Measurements from ENCODE around the gene HELT. TPM values are rescaled to one million over a fixed set of nuclear protein-coding genes. Genes with fewer than 3 reads are reported as not detected.
A peak's percentile ranks its signal among the peaks of the same experiment; 100 is the strongest.
"Not testable (repeated sequence)": the region's sequence is repeated elsewhere in the genome, so short reads cannot be mapped to it uniquely, and the experiment has no call there.

The HELT gene
- total and polyA plus RNA-seq, 4 donors: not detected

DNA sequence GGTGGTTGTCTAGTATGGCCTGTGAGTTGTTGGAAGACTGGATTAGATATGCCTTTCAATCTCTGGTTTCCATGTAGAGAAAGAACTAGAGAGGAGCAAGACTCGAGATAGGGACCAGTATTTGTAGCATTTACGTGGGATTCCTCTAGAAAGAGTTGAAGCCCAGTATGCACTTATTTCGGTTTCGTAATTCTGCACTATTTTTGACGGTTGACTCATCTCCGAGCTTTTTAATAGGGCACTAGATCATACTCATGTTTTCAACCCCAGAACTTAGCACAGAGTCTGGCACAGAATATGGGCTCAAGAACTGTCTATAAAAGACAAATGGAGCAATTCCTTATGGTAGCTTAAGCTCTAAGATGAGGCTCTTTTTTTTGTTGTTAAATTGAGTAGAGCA lies 15.7 kb downstream of the HELT start:
- no peaks in the 10 kb centered on the region for H3K9me3 ChIP-seq (ENCODE audit: control insufficient read depth, insufficient read depth, low read length)
- H3K36me3 ChIP-seq (ENCODE audit: control insufficient read depth, insufficient read depth, low read length): no peaks in the 10 kb centered on the region
- DNase-seq (ENCODE audit: low read depth in 4 of 6, low spot score in 6 of 6): no peak
- no peaks in the 10 kb centered on the region for H3K4me1 ChIP-seq (ENCODE audit: control insufficient read depth, insufficient read depth, low read length)
- no peak overlapping the region for H3K4me3 ChIP-seq (ENCODE audit: low read depth, low read length)
- peaks cover 23% of the 10 kb centered on the region for H3K27me3 ChIP-seq (ENCODE audit: control insufficient read depth, insufficient read depth, low read length)
- no peak overlapping the region for H3K27ac ChIP-seq (ENCODE audit: low read depth, low read length)
- WGBS (ENCODE audit: insufficient coverage): 96% methylated on average over 4 of the region's 6 CpGs

DNA sequence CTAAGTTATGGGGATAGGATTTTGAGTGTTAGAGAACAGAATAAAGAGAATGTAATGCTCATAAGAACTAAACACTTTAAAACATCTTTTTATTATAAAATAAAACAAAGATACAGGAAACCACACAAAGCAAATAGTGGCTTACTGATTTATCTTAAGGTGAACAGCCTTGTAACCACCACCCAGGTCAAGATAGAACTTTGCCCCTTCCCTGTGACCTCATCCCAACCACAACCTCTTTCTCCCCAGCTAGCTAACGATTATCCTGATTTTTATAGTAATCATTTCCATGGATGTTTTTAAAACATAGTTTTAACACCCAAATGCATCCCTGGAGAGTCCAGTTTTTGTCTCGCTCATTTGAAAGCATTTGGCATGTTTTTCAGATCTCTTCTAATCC lies 17.0 kb downstream of the HELT start:
- Histone ChIP-seq H3K36me3 (ENCODE audit: control insufficient read depth, insufficient read depth, low read length) (no peaks in the 10 kb centered on the region), H3K4me3 (ENCODE audit: low read depth, low read length) (no peak overlapping the region), H3K9me3 (ENCODE audit: control insufficient read depth, insufficient read depth, low read length) (no peaks in the 10 kb centered on the region), H3K27ac (ENCODE audit: low read depth, low read length) (no peak overlapping the region), H3K4me1 (ENCODE audit: control insufficient read depth, insufficient read depth, low read length) (no peaks in the 10 kb centered on the region), H3K27me3 (ENCODE audit: control insufficient read depth, insufficient read depth, low read length) (peaks cover 20% of the 10 kb centered on the region)
- WGBS (ENCODE audit: insufficient coverage): no CpG with 5 or more reads among the region's 2 CpGs
- no peak for DNase-seq (ENCODE audit: low read depth in 4 of 6, low spot score in 6 of 6)

DNA sequence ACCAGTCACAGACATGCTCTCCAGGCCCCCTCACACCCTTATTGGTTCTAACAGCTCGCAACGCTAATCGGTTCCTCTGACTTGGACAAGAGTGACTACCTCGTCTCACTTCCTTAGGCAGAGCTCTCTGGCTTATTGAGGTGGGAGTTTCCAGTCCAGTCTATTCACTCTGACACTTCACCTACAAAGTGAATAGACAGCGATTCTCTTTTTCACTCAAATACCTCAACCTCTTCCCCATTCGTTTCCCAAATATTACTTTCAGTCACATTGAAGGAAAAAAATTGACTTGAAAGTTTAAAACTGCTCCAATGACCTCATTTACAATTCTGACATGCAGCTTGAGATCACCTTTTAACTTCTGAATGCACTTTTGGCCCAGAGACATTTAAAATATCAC lies 17.7 kb downstream of the HELT start:
- Histone ChIP-seq H3K36me3 (ENCODE audit: control insufficient read depth, insufficient read depth, low read length) (no peaks in the 10 kb centered on the region), H3K4me3 (ENCODE audit: low read depth, low read length) (no peak overlapping the region), H3K27ac (ENCODE audit: low read depth, low read length) (no peak overlapping the region), H3K9me3 (ENCODE audit: control insufficient read depth, insufficient read depth, low read length) (no peaks in the 10 kb centered on the region), H3K27me3 (ENCODE audit: control insufficient read depth, insufficient read depth, low read length) (peaks cover 20% of the 10 kb centered on the region), H3K4me1 (ENCODE audit: control insufficient read depth, insufficient read depth, low read length) (no peaks in the 10 kb centered on the region)
- no CpG with 5 or more reads among the region's 6 CpGs for WGBS (ENCODE audit: insufficient coverage)
- DNase-seq (ENCODE audit: low read depth in 4 of 6, low spot score in 6 of 6): no peak

- Histone ChIP-seq H3K27me3 (ENCODE audit: control insufficient read depth, insufficient read depth, low read length) (peaks cover 16% of the 10 kb centered on the region), H3K4me1 (ENCODE audit: control insufficient read depth, insufficient read depth, low read length) (no peaks in the 10 kb centered on the region), H3K27ac (ENCODE audit: low read depth, low read length) (no peak overlapping the region), H3K36me3 (ENCODE audit: control insufficient read depth, insufficient read depth, low read length) (no peaks in the 10 kb centered on the region), H3K4me3 (ENCODE audit: low read depth, low read length) (no peak overlapping the region), H3K9me3 (ENCODE audit: control insufficient read depth, insufficient read depth, low read length) (no peaks in the 10 kb centered on the region)
- DNase-seq (ENCODE audit: low read depth in 4 of 6, low spot score in 6 of 6): no peak
- WGBS (ENCODE audit: insufficient coverage): 67% methylated on average over 4 of the region's 6 CpGs
Observed at GRCh38 chr4:185036842-185037241, 18.6 kb downstream of the HELT start.

- Histone ChIP-seq H3K4me3 (ENCODE audit: low read depth, low read length) (no peak overlapping the region), H3K36me3 (ENCODE audit: control insufficient read depth, insufficient read depth, low read length) (no peaks in the 10 kb centered on the region), H3K27ac (ENCODE audit: low read depth, low read length) (no peak overlapping the region), H3K4me1 (ENCODE audit: control insufficient read depth, insufficient read depth, low read length) (no peaks in the 10 kb centered on the region), H3K27me3 (ENCODE audit: control insufficient read depth, insufficient read depth, low read length) (no peaks in the 10 kb centered on the region), H3K9me3 (ENCODE audit: control insufficient read depth, insufficient read depth, low read length) (no peaks in the 10 kb centered on the region)
- peak in 3 of 6 donors; percentile 18 to 78 (median 72) for DNase-seq (ENCODE audit: low read depth in 4 of 6, low spot score in 6 of 6)
- WGBS (ENCODE audit: insufficient coverage): 38% methylated on average over 5 of the region's 15 CpGs
Observed at GRCh38 chr4:185039508-185040273, 21.4 kb downstream of the HELT start.

- Histone ChIP-seq H3K27me3 (ENCODE audit: control insufficient read depth, insufficient read depth, low read length) (no peaks in the 10 kb centered on the region), H3K27ac (ENCODE audit: low read depth, low read length) (no peak overlapping the region), H3K4me1 (ENCODE audit: control insufficient read depth, insufficient read depth, low read length) (no peaks in the 10 kb centered on the region), H3K4me3 (ENCODE audit: low read depth, low read length) (no peak overlapping the region), H3K9me3 (ENCODE audit: control insufficient read depth, insufficient read depth, low read length) (no peaks in the 10 kb centered on the region), H3K36me3 (ENCODE audit: control insufficient read depth, insufficient read depth, low read length) (no peaks in the 10 kb centered on the region)
- DNase-seq (ENCODE audit: low read depth in 4 of 6, low spot score in 6 of 6): no peak
- 57% methylated on average over 1 of the region's 5 CpGs for WGBS (ENCODE audit: insufficient coverage)
Observed at GRCh38 chr4:185040523-185040922, 22.2 kb downstream of the HELT start.

DNA sequence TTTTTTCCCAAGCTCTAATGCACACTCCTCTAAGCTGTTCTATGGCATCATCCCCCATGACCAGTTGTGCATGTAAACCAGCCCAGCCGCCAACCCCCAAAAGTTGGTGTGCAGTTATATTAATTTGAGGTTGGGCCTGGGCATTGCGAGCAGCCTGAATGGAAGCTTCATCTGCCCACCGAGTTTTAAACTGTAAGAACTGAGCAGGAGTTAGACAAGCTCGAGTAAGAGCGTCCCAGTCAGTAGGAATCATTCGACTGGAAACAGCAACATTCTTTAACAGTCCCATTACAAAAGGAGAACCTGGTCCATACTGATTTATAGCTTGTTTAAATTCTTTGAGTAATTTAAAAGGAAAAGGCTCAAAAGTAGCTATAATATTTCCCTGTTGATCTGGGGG lies 32.0 kb downstream of the HELT start:
- H3K4me3 ChIP-seq (ENCODE audit: low read depth, low read length); H3K27ac ChIP-seq (ENCODE audit: low read depth, low read length); H3K9me3 ChIP-seq (ENCODE audit: control insufficient read depth, insufficient read depth, low read length); DNase-seq (ENCODE audit: low read depth in 4 of 6, low spot score in 6 of 6); H3K4me1 ChIP-seq (ENCODE audit: control insufficient read depth, insufficient read depth, low read length); H3K36me3 ChIP-seq (ENCODE audit: control insufficient read depth, insufficient read depth, low read length); H3K27me3 ChIP-seq (ENCODE audit: control insufficient read depth, insufficient read depth, low read length): not testable (repeated sequence)
- WGBS (ENCODE audit: insufficient coverage): 0% methylated on average over 2 of the region's 6 CpGs

- H3K9me3 ChIP-seq (ENCODE audit: control insufficient read depth, insufficient read depth, low read length); H3K27me3 ChIP-seq (ENCODE audit: control insufficient read depth, insufficient read depth, low read length); H3K4me1 ChIP-seq (ENCODE audit: control insufficient read depth, insufficient read depth, low read length); H3K27ac ChIP-seq (ENCODE audit: low read depth, low read length); H3K36me3 ChIP-seq (ENCODE audit: control insufficient read depth, insufficient read depth, low read length); H3K4me3 ChIP-seq (ENCODE audit: low read depth, low read length); DNase-seq (ENCODE audit: low read depth in 4 of 6, low spot score in 6 of 6): not testable (repeated sequence)
- no CpG with 5 or more reads among the region's 5 CpGs for WGBS (ENCODE audit: insufficient coverage)
Observed at GRCh38 chr4:185051283-185051682, 33.0 kb downstream of the HELT start.

DNA sequence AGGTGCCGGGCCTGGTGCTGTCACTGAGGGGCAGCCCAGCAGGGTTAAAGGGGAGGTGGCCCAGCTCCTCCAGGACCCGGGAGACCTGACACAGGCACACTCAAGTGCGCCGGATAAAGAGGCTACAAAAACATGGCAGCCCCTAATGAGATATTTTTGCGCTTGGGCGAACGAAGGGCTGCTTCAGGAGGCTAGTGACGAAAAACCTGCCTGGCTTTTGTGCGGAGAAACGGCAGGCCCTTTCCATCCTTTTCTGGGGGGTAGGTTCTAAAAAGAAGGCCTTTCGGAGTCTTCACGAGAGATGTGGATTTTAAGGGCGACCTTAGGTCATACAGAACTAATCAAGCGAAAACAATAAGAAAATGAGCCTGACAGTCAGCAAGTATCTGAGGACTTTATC lies 35.5 kb downstream of the HELT start:
- Histone ChIP-seq H3K27me3 (ENCODE audit: control insufficient read depth, insufficient read depth, low read length) (no peaks in the 10 kb centered on the region), H3K4me3 (ENCODE audit: low read depth, low read length) (no peak overlapping the region), H3K27ac (ENCODE audit: low read depth, low read length) (no peak overlapping the region), H3K4me1 (ENCODE audit: control insufficient read depth, insufficient read depth, low read length) (peaks cover 3% of the 10 kb centered on the region), H3K36me3 (ENCODE audit: control insufficient read depth, insufficient read depth, low read length) (no peaks in the 10 kb centered on the region), H3K9me3 (ENCODE audit: control insufficient read depth, insufficient read depth, low read length) (no peaks in the 10 kb centered on the region)
- DNase-seq (ENCODE audit: low read depth in 4 of 6, low spot score in 6 of 6): peak in 1 of 6 donors; percentile 15
- WGBS (ENCODE audit: insufficient coverage): 73% methylated on average over 14 of the region's 14 CpGs

- H3K4me3 ChIP-seq (ENCODE audit: low read depth, low read length): no peak overlapping the region
- H3K9me3 ChIP-seq (ENCODE audit: control insufficient read depth, insufficient read depth, low read length): no peaks in the 10 kb centered on the region
- no peaks in the 10 kb centered on the region for H3K36me3 ChIP-seq (ENCODE audit: control insufficient read depth, insufficient read depth, low read length)
- H3K27ac ChIP-seq (ENCODE audit: low read depth, low read length): no peak overlapping the region
- no peaks in the 10 kb centered on the region for H3K27me3 ChIP-seq (ENCODE audit: control insufficient read depth, insufficient read depth, low read length)
- WGBS (ENCODE audit: insufficient coverage): 20% methylated on average over 1 of the region's 5 CpGs
- H3K4me1 ChIP-seq (ENCODE audit: control insufficient read depth, insufficient read depth, low read length): peaks cover 3% of the 10 kb centered on the region
- peak in 1 of 6 donors; percentile 7 for DNase-seq (ENCODE audit: low read depth in 4 of 6, low spot score in 6 of 6)
Observed at GRCh38 chr4:185054272-185054671, 36.0 kb downstream of the HELT start.

Data from spinal cord (tissue), 10 donors.